ENCODE data around the gene BEND4.

DNA sequence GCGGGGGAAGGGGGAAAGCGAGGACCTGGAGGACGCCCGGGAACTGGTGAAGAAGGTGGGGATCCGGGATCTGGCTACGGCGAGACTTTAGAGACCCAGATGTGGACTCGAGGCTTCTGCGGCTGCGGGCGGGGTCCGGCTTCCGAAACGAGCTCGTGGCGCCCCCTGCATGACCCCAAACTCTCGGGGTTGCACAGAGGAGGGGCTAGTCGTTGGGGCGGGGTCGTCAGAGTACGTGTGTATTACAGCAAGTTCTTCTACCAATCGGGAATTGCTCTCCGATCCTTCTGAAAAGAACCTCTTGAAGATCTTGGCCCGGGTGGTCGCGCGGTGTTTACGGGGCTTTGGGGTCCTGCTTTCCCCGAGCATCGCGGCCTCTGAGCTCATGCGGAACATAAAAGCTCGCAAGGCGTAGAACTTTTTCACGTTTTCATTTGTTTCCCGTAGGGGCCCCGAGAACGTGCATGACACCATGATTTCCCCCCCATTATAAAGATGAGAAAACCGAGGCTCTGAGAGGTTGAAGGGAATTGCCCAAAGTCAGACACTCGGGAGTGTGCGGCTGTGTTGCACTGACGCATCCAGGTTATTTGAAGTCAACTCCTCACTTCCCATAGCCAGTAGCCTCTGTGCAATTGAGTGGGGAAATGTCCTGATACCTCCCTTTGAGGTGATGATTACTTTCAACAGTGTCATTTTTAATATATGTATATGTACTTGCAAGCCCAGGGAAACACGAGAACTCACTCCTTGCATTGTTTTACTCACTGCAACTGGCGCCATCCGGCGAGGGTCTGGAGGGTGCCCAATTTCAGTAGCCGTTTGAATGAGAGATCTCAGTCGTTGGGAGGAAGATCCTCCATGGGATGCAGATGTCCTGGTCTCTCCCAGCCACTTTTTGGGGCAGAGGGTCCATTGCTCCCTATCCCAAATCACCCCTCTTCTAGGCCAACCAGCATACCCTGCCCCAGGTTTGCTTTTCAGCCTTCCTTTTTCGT, at the start of gene BEND4:
- TF ChIP-seq GATA3 (IDR thresholded peaks at IDR 0.05; ENCODE audit: low read depth, low read length) (no peak), GATA2 (IDR thresholded peaks at IDR 0.05; ENCODE audit: low read depth, low read length) (no peak)
